Stimulated activated effector memory CD8-positive, alpha-beta T cell treated with anti-CD3 and anti-CD28 coated beads, Interleukin-12 subunit alpha, Interleukin-12 subunit beta, amount 100 ng/mL, for 72 hours (primary cell): ENCODE results near the gene PIP4K2A.

ENCODE experiments used
- ATAC-seq: fragments of 150-1000 bp; cut with Tn5 transposase; 2 replicates; pipeline ENCODE4 v1.10.0; 2021
- DNase-seq, 2 donors: peaks; one replicate each; pipeline ENCODE4 v3.0.0; 2021 to 2022; ENCODE audit warnings: low spot score in 2 of 2
- H3K27ac Mint-ChIP-seq: one replicate; pipeline ENCODE4 v1.8.0; 2022; ENCODE audit warnings: mild to moderate bottlenecking, mixed read lengths
- H3K36me3 Mint-ChIP-seq: one replicate; pipeline ENCODE4 v1.8.0; 2022; ENCODE audit warnings: mild to moderate bottlenecking, mixed read lengths
- H3K4me1 Mint-ChIP-seq: one replicate; pipeline ENCODE4 v1.8.0; 2022; ENCODE audit warnings: mixed read lengths
- H3K4me3 Mint-ChIP-seq: one replicate; pipeline ENCODE4 v1.8.0; 2022; ENCODE audit warnings: mild to moderate bottlenecking, mixed read lengths
- H3K9me3 Mint-ChIP-seq: one replicate; pipeline ENCODE4 v1.8.0; 2022; ENCODE audit warnings: mixed read lengths

PIP4K2A gene

DNA sequence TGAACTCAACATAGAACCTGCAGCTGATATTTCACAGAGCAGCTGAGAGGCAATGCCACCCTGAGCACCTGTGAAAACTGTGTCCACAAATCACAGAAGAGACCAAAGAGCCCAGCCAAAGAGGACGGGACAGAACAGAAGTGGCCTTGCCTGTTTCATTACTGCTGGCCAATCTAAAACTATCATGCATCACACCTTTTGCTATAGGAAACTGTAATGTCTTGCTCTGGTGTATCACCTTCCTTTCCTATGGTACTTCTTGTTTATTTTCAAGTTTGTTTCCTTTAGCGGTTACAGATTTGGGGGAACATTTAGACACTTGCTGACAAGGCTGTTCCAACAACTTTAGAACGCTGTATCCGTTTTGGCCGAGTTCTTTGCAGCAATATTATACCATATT, 80.3 kb downstream of the PIP4K2A start:
- ATAC-seq, result no peak
- H3K27ac Mint-ChIP-seq, result peak overlapping the region; percentile 93
- peaks cover 15% of the 10 kb centered on the region for H3K36me3 Mint-ChIP-seq
- no peak for DNase-seq
- peaks cover 4% of the 10 kb centered on the region for H3K9me3 Mint-ChIP-seq
- H3K4me3 Mint-ChIP-seq, result peak overlapping the region; percentile 67
- H3K4me1 Mint-ChIP-seq, result peaks cover 92% of the 10 kb centered on the region

DNA sequence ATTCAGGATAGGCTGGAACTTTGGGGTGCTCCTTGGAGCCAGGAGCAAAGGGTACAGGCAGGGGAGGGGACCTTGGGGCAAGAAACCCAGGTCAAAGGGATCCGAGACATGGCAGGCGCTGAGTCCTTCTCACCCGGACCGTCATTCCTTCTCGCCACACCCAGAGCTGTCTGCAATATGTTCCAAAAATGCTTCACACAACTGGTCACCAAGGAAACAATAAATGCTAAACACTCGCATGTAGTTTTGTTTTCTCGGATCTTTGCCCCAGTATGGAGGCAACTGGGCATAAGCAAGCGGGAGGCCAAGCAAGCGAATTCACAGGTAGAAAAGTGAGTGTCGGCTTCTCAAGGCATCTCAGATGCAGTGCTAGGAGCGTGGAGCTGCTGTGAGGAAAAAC, 80.8 kb downstream of the PIP4K2A start:
- Mint-ChIP-seq H3K4me3 (peak overlapping the region; percentile 67), H3K9me3 (peaks cover 4% of the 10 kb centered on the region), H3K4me1 (peaks cover 93% of the 10 kb centered on the region), H3K27ac (peak overlapping the region; percentile 93), H3K36me3 (peaks cover 13% of the 10 kb centered on the region)
- DNase-seq (no peak), ATAC-seq (no peak)

DNA sequence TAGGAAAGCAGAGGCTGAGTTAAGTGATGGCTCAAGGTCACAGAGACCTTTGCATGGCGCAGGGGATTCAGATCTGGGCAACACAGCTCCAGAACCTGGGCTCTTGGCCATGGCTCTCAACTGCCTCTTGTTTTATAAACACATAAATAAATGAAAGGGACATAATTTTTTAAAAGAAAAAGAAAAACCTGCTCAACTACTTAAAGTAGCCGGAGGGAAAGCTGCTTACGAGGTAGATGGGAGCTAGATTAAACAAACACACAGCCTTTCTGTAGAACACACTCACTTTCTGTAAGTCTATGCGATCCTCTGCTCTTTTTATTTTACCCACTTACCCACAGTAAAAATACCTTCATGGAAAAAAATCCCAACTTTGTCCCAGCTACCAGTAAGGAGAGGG, 81.3 kb downstream of the PIP4K2A start:
- DNase-seq, result no peak
- H3K27ac Mint-ChIP-seq, result peak overlapping the region; percentile 93
- H3K36me3 Mint-ChIP-seq, result peaks cover 16% of the 10 kb centered on the region
- peaks cover 4% of the 10 kb centered on the region for H3K9me3 Mint-ChIP-seq
- H3K4me1 Mint-ChIP-seq, result peaks cover 93% of the 10 kb centered on the region
- ATAC-seq, result no peak
- peak overlapping the region; percentile 67 for H3K4me3 Mint-ChIP-seq

DNA sequence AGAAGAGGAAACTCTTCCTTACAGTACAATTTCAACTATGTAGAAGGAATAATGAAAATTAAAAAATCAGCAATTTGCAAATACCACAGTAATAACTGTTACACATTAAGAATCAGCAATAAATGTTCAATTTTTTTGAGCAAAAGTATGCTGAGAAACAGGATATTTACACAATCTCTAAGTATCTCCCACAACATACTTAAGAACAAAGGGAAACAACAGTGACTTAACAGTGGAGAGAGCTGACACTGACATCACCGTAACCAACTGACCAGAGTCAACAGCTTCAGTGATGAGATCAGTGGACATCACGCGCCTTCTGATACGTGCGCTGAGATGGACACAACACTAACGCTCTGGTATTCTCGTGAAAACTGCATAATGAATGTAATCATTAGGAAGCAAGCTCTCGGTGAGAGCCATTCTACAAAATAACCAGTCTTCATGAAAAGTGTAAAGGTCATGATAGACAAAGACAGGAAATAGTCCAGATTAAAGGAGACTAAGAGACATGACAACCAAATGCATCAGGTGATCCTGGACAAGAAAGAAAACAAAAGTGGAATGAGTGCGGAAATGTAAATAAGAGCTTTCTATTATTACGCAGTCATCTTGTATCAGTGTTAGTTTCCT, 82.6 kb downstream of the PIP4K2A start:
- ATAC-seq, result no peak

DNA sequence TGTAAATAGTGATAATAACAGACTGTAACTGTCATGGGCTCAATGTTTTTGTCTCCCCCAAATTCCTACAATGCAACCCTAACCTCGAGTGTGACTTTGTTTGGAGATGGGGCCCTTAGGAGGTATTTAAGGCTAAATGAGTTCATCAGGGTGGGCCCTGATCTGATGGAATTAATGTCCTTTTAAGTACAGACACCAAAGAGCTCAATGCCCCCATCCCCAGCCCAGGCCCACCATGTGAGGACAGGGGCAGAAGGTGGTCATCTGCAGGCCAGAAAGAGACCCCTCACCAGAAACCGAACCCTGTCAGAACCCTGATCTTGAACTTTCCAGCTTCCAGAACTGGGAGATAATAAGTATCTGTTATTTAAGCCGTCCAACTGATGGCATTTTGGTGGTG, 83.2 kb downstream of the PIP4K2A start:
- H3K4me3 Mint-ChIP-seq, result peak overlapping the region; percentile 67
- H3K9me3 Mint-ChIP-seq, result no peaks in the 10 kb centered on the region
- peaks cover 90% of the 10 kb centered on the region for H3K4me1 Mint-ChIP-seq
- H3K27ac Mint-ChIP-seq, result peak overlapping the region; percentile 93
- peaks cover 18% of the 10 kb centered on the region for H3K36me3 Mint-ChIP-seq
- no peak for DNase-seq
- ATAC-seq, result no peak

More for the DNA sequence above, 82.6 kb downstream of the PIP4K2A start:
- H3K4me1 Mint-ChIP-seq, result peaks cover 90% of the 10 kb centered on the region
- H3K4me3 Mint-ChIP-seq, result peak overlapping the region; percentile 67
- peak overlapping the region; percentile 93 for H3K27ac Mint-ChIP-seq
- peaks cover 2% of the 10 kb centered on the region for H3K9me3 Mint-ChIP-seq
- H3K36me3 Mint-ChIP-seq, result peaks cover 18% of the 10 kb centered on the region
- DNase-seq, result no peak

DNA sequence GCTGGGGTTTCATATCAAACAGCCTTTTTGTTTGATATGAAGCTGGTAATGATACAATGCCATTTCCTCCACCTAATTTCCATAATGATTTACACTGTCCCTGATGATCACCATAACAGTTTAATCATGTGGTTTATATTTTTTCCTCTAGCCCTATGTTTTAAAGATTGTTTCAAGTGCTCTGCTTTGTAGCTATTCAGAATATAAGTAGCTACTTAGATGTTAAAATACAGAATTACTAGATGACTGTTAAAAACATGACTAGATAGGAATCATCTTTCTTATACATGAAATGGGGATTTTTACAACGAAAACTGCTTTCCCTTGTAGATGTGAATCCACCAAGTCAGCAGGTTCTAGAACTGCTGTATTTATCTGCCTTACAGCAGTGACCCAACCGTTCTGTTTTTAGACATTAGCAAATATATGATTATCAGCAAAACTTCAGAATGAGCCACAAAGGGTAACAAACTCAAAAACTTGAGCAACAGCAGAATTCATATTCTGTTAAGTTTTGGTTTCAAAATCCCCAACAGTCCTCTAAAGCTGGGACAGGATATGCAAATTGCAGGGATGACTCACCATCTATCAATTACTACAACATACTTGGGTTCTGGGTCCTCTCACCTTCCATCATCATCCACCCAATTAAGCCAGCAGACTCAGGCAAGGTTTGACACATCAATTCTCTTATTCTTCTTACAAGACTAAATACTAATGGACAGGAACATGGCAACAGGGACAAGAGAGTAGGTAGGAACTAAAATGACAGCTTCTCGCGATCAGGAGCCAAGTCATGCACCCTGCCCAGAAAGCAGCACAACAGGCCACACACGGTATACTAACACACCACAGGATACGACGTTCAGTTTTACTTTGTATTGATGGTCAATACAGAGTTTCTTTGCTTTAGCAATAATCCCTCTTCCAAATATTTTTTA, 83.9 kb downstream of the PIP4K2A start:
- peak overlapping the region; percentile 67 for H3K4me3 Mint-ChIP-seq
- H3K27ac Mint-ChIP-seq, result peak overlapping the region; percentile 93
- peaks cover 18% of the 10 kb centered on the region for H3K36me3 Mint-ChIP-seq
- no peaks in the 10 kb centered on the region for H3K9me3 Mint-ChIP-seq
- ATAC-seq (peak; percentile 84), DNase-seq (peak in 1 of 2 donors; percentile 32)
- H3K4me1 Mint-ChIP-seq, result peaks cover 90% of the 10 kb centered on the region

DNA sequence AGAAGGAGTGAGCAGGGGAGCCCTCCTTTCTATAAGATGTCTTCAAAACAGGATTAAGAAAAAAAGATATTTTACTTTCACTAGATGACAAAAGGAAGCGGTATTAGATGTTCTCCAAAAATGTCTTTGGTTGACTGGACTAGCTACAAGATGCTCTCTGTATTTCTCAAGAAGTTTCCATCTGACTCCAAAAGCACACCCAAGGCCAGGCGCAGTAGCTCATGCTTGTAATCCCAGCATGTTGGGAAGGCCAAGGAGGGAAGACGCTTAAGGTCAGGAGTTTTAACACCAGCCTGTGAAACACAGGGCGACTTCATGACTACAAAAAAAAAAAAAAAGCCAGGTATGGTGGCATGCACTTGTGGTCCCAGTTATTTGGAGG, 84.5 kb downstream of the PIP4K2A start:
- Mint-ChIP-seq H3K4me3 (peak overlapping the region; percentile 67), H3K9me3 (no peaks in the 10 kb centered on the region), H3K36me3 (peaks cover 18% of the 10 kb centered on the region), H3K4me1 (peaks cover 87% of the 10 kb centered on the region), H3K27ac (peak overlapping the region; percentile 93)
- DNase-seq (no peak), ATAC-seq (peak; percentile 69)

DNA sequence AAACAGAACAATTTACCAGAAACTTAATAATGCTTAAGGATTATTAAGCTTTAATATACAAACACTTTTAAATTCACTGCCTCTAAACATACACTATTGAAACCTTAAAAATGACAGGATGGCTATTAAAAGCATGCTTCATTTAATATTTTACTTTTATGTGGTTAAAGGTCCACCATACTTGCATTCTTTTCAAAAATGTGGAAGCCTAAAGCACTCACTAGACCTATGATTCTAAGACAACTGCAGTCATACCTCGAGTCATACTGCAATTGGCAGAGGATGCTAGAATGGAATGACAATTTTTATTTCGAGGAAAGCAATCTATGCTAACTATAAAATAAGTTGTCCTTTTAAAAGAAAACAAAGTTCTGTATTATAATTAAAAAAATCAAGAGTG, 85.3 kb downstream of the PIP4K2A start:
- H3K36me3 Mint-ChIP-seq, result peaks cover 18% of the 10 kb centered on the region
- peak overlapping the region; percentile 93 for H3K27ac Mint-ChIP-seq
- no peaks in the 10 kb centered on the region for H3K9me3 Mint-ChIP-seq
- DNase-seq (no peak), ATAC-seq (no peak)
- peak overlapping the region; percentile 67 for H3K4me3 Mint-ChIP-seq
- H3K4me1 Mint-ChIP-seq, result peaks cover 87% of the 10 kb centered on the region

DNA sequence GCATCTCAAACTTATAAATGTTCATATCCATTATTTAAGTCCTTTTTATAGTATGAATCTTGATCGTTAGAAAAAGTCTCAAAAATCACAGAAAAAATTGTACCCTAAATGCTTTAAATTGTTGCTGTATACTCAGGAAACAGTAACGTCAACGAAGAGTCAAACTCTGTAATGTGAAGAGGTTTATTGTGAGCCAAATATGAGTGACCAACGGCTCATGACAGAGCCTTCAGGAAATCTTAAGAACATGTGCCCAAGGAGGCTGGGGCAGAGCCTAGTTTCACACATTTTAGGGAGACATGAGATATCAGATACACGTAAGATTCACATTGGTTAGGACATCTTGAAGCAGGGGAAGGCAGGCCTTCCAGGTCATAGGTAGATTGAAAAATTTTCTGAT, 86.1 kb downstream of the PIP4K2A start:
- H3K36me3 Mint-ChIP-seq, result peaks cover 11% of the 10 kb centered on the region
- peaks cover 87% of the 10 kb centered on the region for H3K4me1 Mint-ChIP-seq
- H3K4me3 Mint-ChIP-seq, result peak overlapping the region; percentile 67
- H3K9me3 Mint-ChIP-seq, result no peaks in the 10 kb centered on the region
- DNase-seq (no peak), ATAC-seq (no peak)
- peak overlapping the region; percentile 93 for H3K27ac Mint-ChIP-seq

DNA sequence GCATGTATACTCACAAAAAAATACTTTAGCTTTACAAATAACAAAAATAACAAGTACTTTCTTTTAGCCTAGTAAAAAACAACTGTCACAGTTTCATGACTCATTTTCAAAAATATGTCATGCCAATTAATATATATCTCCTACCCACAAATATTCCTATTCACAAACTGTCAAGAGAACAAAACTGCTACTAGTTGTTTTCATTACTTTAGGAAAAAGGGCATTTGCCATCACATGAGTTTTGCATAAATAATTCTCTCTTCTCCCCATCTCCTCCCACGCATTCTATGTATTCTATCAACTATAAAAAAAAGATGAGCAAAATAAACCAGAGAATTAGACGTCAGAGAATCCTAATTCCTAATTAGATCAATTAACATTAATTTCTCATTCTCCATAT, 87.6 kb downstream of the PIP4K2A start:
- Mint-ChIP-seq H3K36me3 (peaks cover 9% of the 10 kb centered on the region), H3K9me3 (no peaks in the 10 kb centered on the region), H3K4me1 (peaks cover 89% of the 10 kb centered on the region), H3K27ac (peak overlapping the region; percentile 93), H3K4me3 (peak overlapping the region; percentile 54)
- no peak for ATAC-seq
- DNase-seq, result no peak

DNA sequence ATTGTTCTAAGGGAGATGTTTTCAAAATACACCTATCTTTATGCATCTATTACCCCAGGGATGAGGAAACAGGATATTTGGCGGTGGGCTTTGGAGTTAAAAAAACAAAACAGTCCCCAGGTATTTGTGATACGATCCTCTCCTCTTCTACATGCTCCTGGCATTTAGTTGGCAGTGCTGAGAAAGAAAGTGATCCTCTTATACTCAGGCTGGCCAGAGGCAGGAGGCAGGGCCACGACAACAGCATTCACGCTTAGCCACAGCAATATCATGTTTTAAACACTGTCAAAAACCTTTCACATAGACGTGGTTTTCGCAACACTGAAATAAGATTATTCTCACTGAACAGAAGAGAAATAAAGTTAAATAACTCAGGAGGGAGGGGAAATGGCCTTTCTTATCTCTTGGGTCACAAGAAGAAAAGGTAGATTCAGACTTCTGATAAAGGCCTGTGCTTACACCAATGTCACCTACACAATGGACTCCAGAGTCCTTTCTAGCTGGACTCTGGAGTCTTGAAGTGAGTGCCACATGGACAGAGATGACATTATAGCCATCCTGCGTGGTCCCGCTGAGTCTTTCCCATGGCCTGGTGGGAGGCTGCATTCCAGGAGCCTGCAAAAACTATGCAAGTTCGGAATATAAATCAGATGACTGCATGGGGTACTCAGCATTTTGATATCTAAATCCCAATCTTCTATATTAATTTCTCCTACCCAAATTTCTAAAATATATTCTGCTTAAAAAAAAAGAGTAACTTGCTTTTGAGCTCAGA, 88.7 kb downstream of the PIP4K2A start:
- Mint-ChIP-seq H3K36me3 (peaks cover 6% of the 10 kb centered on the region), H3K9me3 (no peaks in the 10 kb centered on the region), H3K27ac (peak overlapping the region; percentile 93), H3K4me1 (peaks cover 89% of the 10 kb centered on the region), H3K4me3 (peak overlapping the region; percentile 54)
- DNase-seq, result no peak
- ATAC-seq, result no peak

DNA sequence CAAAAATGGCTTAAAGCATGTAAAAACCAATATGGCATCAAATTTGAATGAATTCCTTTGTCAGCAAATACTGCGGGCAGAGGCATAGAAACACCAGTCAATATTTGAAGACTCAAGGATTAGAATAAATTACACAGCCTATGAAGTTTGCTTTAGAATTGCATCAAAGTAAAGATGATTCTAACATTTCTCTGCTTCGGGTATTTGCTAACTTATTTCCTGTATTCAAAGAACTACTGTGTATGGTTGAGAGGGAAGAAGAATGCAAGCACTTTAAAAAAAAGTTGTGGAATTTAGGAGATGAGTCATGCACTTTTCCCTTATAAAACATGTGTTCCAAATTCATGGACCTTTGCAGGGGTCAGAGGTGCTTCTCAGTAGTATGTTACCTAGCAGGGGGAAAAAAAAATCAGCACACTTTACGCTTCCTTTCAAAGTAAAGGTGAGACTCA, 90.1 kb downstream of the PIP4K2A start:
- ATAC-seq (no peak), DNase-seq (no peak)
- peaks cover 91% of the 10 kb centered on the region for H3K4me1 Mint-ChIP-seq
- peaks cover 6% of the 10 kb centered on the region for H3K36me3 Mint-ChIP-seq
- H3K9me3 Mint-ChIP-seq, result no peaks in the 10 kb centered on the region
- peak overlapping the region; percentile 93 for H3K27ac Mint-ChIP-seq
- peak overlapping the region; percentile 54 for H3K4me3 Mint-ChIP-seq

DNA sequence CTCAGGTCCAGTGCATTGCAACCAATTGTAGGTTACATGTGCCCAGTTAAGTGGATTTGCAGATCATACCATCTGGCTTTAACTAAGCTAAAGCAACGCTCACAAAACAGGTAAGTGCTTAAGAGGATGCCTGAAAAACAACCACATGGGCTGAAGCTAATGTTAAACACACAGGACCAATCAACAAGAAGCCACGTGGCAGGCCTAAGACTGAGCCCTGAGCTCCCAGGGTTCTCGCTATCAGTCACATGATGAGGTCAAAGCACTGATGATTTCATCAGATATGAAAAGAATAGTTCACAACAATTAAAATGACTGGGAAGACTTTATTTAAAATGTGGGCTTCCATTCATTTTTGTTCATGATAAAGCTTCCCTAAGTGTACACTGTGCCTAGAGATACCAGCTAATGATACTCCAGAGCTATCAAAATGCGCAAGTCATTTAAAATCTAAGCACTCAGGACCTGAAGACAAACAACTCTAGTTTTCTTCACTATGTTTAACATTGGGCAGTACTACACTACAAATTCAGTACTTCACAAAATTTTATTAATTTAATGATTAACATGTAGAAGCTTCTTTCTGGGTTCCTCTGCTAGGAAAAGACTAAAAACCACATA, 90.6 kb downstream of the PIP4K2A start:
- peak; percentile 82 for ATAC-seq

DNA sequence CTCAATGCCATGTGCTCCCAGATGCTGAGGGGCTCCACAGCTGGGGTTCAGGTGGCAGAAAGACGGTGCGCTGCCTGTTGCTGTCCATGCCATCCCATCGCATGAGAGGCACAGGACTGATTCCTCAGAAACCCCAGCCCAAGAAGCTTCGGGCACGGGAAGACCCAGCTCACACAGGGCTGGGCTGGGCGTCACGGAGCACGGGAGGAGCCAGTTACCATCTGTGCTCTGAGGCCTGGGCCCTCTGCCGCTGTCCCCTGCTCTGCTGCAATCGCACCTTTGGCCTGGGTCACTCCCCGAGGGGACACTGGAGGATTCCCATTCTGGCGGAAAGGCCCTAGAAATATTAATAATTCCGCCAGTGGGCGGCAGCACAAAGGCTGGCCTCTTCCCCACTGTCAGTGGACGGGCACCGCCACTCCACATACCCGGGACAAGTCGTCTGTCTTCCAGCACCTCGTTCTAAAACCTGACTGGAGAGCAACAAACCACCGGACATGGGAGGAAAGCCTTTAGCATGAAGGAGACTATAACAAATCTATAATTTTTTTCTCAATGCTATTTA, 92.1 kb downstream of the PIP4K2A start:
- ATAC-seq (no peak), DNase-seq (no peak)
- Mint-ChIP-seq H3K27ac (peak overlapping the region; percentile 93), H3K4me3 (peak overlapping the region; percentile 54), H3K9me3 (no peaks in the 10 kb centered on the region), H3K36me3 (no peaks in the 10 kb centered on the region), H3K4me1 (peaks cover 96% of the 10 kb centered on the region)

More for the DNA sequence above, 90.6 kb downstream of the PIP4K2A start:
- peaks cover 92% of the 10 kb centered on the region for H3K4me1 Mint-ChIP-seq
- peak overlapping the region; percentile 54 for H3K4me3 Mint-ChIP-seq
- no peaks in the 10 kb centered on the region for H3K9me3 Mint-ChIP-seq
- H3K36me3 Mint-ChIP-seq, result peaks cover 6% of the 10 kb centered on the region
- H3K27ac Mint-ChIP-seq, result peak overlapping the region; percentile 93
- no peak for DNase-seq
